Uterus (tissue), 2 donors: ENCODE data around the gene AKR1D1.

ENCODE experiments used
- POLR2A ChIP-seq, 2 donors: fragments of 450-650 bp; IDR thresholded peaks; one replicate each; pipeline ENCODE4 v1.6.1; 2016; ENCODE audit warnings: antibody characterized with exemption in 2 of 2, mild to moderate bottlenecking in 1 of 2, moderate library complexity in 1 of 2
- TF ChIP-seq, protein P1 (sequence below), 4 experiments: fragments of 200-600 bp in 2 of 4; fragments of 450-650 bp in 2 of 4; sonication (generic) in 2 of 4; IDR thresholded peaks; one replicate each; pipeline ENCODE4 v1.5.1; 2016 to 2019; ENCODE audit warnings: antibody characterized with exemption in 4 of 4, mild to moderate bottlenecking in 2 of 4, moderate library complexity in 1 of 4

- TF ChIP-seq, protein P1, sequence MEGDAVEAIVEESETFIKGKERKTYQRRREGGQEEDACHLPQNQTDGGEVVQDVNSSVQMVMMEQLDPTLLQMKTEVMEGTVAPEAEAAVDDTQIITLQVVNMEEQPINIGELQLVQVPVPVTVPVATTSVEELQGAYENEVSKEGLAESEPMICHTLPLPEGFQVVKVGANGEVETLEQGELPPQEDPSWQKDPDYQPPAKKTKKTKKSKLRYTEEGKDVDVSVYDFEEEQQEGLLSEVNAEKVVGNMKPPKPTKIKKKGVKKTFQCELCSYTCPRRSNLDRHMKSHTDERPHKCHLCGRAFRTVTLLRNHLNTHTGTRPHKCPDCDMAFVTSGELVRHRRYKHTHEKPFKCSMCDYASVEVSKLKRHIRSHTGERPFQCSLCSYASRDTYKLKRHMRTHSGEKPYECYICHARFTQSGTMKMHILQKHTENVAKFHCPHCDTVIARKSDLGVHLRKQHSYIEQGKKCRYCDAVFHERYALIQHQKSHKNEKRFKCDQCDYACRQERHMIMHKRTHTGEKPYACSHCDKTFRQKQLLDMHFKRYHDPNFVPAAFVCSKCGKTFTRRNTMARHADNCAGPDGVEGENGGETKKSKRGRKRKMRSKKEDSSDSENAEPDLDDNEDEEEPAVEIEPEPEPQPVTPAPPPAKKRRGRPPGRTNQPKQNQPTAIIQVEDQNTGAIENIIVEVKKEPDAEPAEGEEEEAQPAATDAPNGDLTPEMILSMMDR (IDR thresholded peaks at IDR 0.05), result no peak
- no peak for TF ChIP-seq POLR2A (IDR thresholded peaks at IDR 0.05)
Measured at GRCh38 chr7:138076196-138076595, at the start of gene AKR1D1.
